ENCODE measurements around the gene ADRB2. TPM values are rescaled to one million over a fixed set of nuclear protein-coding genes. Genes with fewer than 3 reads are reported as not detected.

ADRB2 gene
- total RNA-seq, 1 experiment from 2014 or later = 0.26 TPM

DNA sequence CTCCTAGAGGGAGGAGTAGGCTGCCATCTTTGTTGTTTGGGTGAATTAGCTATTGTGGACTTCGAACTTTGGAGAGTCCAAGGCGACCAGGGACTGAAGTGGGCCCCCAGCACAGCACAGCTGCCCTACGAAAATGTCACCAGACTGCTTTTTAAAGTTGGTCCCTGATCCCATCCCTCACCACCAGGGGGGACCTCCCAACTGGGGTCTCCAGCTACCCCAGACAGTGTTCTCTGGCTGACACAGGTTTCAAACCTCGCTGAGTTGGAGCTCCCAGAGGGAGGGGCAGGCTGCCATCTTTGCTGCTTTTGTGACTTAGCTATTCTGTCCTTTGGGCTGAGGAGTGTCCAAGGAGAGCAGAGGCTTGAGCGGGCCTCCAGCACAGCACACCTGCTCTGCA, 45.7 kb upstream of the ADRB2 start:
- no peak overlapping the region for H3K18ac ChIP-seq (ENCODE audit: insufficient read length, low read depth, low read length)
- no peak overlapping the region for H2BK12ac ChIP-seq (ENCODE audit: insufficient read length, low read depth, low read length)
- H4K20me1 ChIP-seq (ENCODE audit: control insufficient read depth, insufficient read depth, insufficient read length) = no peaks in the 10 kb centered on the region
- H3K9me3 ChIP-seq (ENCODE audit: control insufficient read depth, low read depth, low read length) = no peaks in the 10 kb centered on the region
- no peak overlapping the region for H3K27ac ChIP-seq (ENCODE audit: insufficient read length, low read depth, low read length)
- H4K91ac ChIP-seq (ENCODE audit: insufficient read length, low read depth, low read length) = no peak overlapping the region
- H4K8ac ChIP-seq (replicated peaks; ENCODE audit: insufficient read length, low read depth, low read length) = no peak overlapping the region
- H2BK120ac ChIP-seq (ENCODE audit: low read depth, low read length, poor library complexity, severe bottlenecking) = no peak overlapping the region
- H2BK5ac ChIP-seq (ENCODE audit: insufficient read length, low read length) = no peak overlapping the region
- H4K5ac ChIP-seq (ENCODE audit: insufficient read length, low read depth, low read length) = no peak overlapping the region
- H2AK5ac ChIP-seq (ENCODE audit: insufficient read length, low read length) = no peak overlapping the region
- H3K23ac ChIP-seq (ENCODE audit: insufficient read length, low read depth, low read length) = no peak overlapping the region
- H3K27ac Mint-ChIP-seq = no peak overlapping the region; a peak in 1 of 7 replicates
- H3K4ac ChIP-seq (ENCODE audit: low read depth, low read length) = no peak overlapping the region
- H3K4me3 Mint-ChIP-seq = no peak overlapping the region
- no peaks in the 10 kb centered on the region for H3K79me1 ChIP-seq (ENCODE audit: insufficient read depth, low read depth, low read length, poor library complexity, severe bottlenecking)
- no peaks in the 10 kb centered on the region for H3K79me2 ChIP-seq (ENCODE audit: insufficient read depth, low read length)
- H2BK20ac ChIP-seq (ENCODE audit: low read depth, low read length, poor library complexity, severe bottlenecking) = no peak overlapping the region
- H3K4me1 ChIP-seq (ENCODE audit: insufficient read depth, low read length) = no peaks in the 10 kb centered on the region
- H3K14ac ChIP-seq (ENCODE audit: insufficient read depth, low read length) = no peak overlapping the region
- H3T11ph ChIP-seq (ENCODE audit: low read length) = no peak overlapping the region
- DNase-seq = no peak
- no peaks in the 10 kb centered on the region; the same call in 1 of the 2 replicates for H3K27me3 Mint-ChIP-seq (ENCODE audit: low read depth)
- no peaks in the 10 kb centered on the region for H3K4me1 Mint-ChIP-seq
- no peaks in the 10 kb centered on the region for H3K9me3 Mint-ChIP-seq
- no peaks in the 10 kb centered on the region for H3K23me2 ChIP-seq (ENCODE audit: insufficient read length, low read depth, low read length, poor library complexity, severe bottlenecking)
- no peak overlapping the region for H3K4me2 ChIP-seq (ENCODE audit: insufficient read depth, insufficient read length, low read length)
- TF ChIP-seq, protein P1, sequence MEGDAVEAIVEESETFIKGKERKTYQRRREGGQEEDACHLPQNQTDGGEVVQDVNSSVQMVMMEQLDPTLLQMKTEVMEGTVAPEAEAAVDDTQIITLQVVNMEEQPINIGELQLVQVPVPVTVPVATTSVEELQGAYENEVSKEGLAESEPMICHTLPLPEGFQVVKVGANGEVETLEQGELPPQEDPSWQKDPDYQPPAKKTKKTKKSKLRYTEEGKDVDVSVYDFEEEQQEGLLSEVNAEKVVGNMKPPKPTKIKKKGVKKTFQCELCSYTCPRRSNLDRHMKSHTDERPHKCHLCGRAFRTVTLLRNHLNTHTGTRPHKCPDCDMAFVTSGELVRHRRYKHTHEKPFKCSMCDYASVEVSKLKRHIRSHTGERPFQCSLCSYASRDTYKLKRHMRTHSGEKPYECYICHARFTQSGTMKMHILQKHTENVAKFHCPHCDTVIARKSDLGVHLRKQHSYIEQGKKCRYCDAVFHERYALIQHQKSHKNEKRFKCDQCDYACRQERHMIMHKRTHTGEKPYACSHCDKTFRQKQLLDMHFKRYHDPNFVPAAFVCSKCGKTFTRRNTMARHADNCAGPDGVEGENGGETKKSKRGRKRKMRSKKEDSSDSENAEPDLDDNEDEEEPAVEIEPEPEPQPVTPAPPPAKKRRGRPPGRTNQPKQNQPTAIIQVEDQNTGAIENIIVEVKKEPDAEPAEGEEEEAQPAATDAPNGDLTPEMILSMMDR (conservative IDR thresholded peaks at IDR 0.05) = peak; percentile 37; the same call in 2 of the 3 replicates
- no peak overlapping the region for H3K56ac ChIP-seq (ENCODE audit: insufficient read length, low read depth, low read length)
- H2BK15ac ChIP-seq (ENCODE audit: low read depth, low read length) = no peak overlapping the region
- no peaks in the 10 kb centered on the region for H3K36me3 Mint-ChIP-seq (ENCODE audit: insufficient read depth in 1 of 3, low read depth in 3 of 3)
- no CpG with 5 or more reads among the region's 5 CpGs for WGBS (ENCODE audit: extremely low coverage, insufficient read length, low lambda C conversion rate)
- H3K9ac ChIP-seq (ENCODE audit: extremely low read depth, insufficient read length, low read length) = no peak overlapping the region
- H3K27me3 ChIP-seq (ENCODE audit: insufficient read depth, low read length) = no peaks in the 10 kb centered on the region
- no peak overlapping the region for H2AFZ ChIP-seq (ENCODE audit: low read length)

Measured in H9 (cell line).